ENCODE results near the gene AIRE.
A peak's percentile ranks its signal among the peaks of the same experiment; 100 is the strongest.
"Not testable (repeated sequence)": the region's sequence is repeated elsewhere in the genome, so short reads cannot be mapped to it uniquely, and the experiment has no call there.

The AIRE gene

GRCh38 chr21:44335266-44336059, 49.8 kb downstream of the AIRE start:
- no peak for FAIRE-seq

GRCh38 chr21:44337449-44337848, 51.8 kb downstream of the AIRE start:
- FAIRE-seq (no peak), DNase-seq (ENCODE audit: low spot score) (no peak)

More at GRCh38 chr21:44335266-44336059, 49.8 kb downstream of the AIRE start:
- DNase-seq (ENCODE audit: low spot score), result no peak

- FAIRE-seq (no peak), DNase-seq (ENCODE audit: low spot score) (peak; percentile 25)
Measured at GRCh38 chr21:44337941-44338895, 52.5 kb downstream of the AIRE start.

GRCh38 chr21:44338971-44339910, 53.6 kb downstream of the AIRE start, which contains the start of gene CFAP410:
Gene CFAP410 (minus strand): TSS chr21:44339390. CDS start chr21:44339194, 196 bp downstream.
- no peak for FAIRE-seq
- DNase-seq (ENCODE audit: low spot score), result peak; percentile 85

GRCh38 chr21:44341726-44342458, 56.2 kb downstream of the AIRE start:
- FAIRE-seq; DNase-seq (ENCODE audit: low spot score): not testable (repeated sequence)

- not testable (repeated sequence) for DNase-seq (ENCODE audit: low spot score); FAIRE-seq
Measured at GRCh38 chr21:44342981-44343380, 57.3 kb downstream of the AIRE start.

GRCh38 chr21:44344541-44345183, 59.0 kb downstream of the AIRE start:
- DNase-seq (ENCODE audit: low spot score), result no peak
- FAIRE-seq, result no peak

GRCh38 chr21:44345495-44345894, 59.8 kb downstream of the AIRE start:
- no peak for DNase-seq (ENCODE audit: low spot score)
- FAIRE-seq, result no peak

GRCh38 chr21:44347911-44348451, 62.3 kb downstream of the AIRE start:
- DNase-seq (ENCODE audit: low spot score), result no peak
- FAIRE-seq, result no peak
